Upper lobe of left lung (tissue), 4 donors: Measurements from ENCODE around the gene PTPRN2.

Source experiments
- CTCF ChIP-seq, 6 experiments: fragments of 450-650 bp in 4 of 6; fragments of 200-600 bp in 2 of 6; sonication (generic) in 2 of 6; IDR thresholded peaks; one replicate each; pipeline ENCODE4 v1.5.1; 2016 to 2019; ENCODE audit warnings: antibody characterized with exemption in 6 of 6
- EP300 ChIP-seq, 4 donors: sonication (generic); formaldehyde crosslinking; IDR thresholded peaks; one replicate each; pipeline ENCODE4 v1.5.1; 2017; ENCODE audit warnings: antibody characterized with exemption in 4 of 4, control low read depth in 2 of 4
- POLR2A ChIP-seq, 4 donors: fragments of 450-650 bp; IDR thresholded peaks; one replicate each; pipeline ENCODE4 v1.5.1; 2016 to 2017; ENCODE audit warnings: antibody characterized with exemption in 4 of 4, mild to moderate bottlenecking in 2 of 4
- POLR2AphosphoS5 ChIP-seq, 2 donors: sonication (generic); formaldehyde crosslinking; IDR thresholded peaks; one replicate each; pipeline ENCODE4 v1.5.1; 2017; ENCODE audit warnings: antibody characterized with exemption in 2 of 2

- TF ChIP-seq CTCF (IDR thresholded peaks at IDR 0.05) (no peak), POLR2A (IDR thresholded peaks at IDR 0.05) (no peak), POLR2AphosphoS5 (IDR thresholded peaks at IDR 0.05) (no peak), EP300 (IDR thresholded peaks at IDR 0.05) (no peak)
These were observed 624.1 kb downstream of the PTPRN2 start for GRCh38 chr7:157963526-157963925.
